ENCODE results near the gene THSD7B.
"Not testable (repeated sequence)": the region's sequence is repeated elsewhere in the genome, so short reads cannot be mapped to it uniquely, and the experiment has no call there.

The THSD7B gene

DNA sequence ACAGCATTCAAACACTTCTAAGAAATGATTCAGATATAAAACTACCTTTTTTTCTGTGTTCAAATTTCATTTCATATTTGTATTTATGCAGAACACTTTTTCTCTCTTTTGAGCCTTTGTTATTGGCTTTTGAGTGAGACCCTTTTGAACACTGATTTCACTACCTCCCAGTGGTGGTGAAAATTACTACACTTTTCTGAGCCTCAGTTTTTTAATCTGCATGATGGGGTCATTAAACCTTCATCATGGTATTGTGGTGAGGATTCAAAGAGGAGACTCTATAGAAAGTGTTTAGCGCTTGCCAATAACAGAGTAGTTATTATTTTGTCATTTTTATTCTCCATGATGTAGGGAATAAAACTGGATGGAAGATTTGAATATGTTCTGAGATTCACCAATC lies 169.8 kb downstream of the THSD7B start:
- no peak overlapping the region for H3K4me3 ChIP-seq (ENCODE audit: low read length)
- TF ChIP-seq ZNF274 (IDR thresholded peaks at IDR 0.05; ENCODE audit: low read depth, low read length) = no peak

DNA sequence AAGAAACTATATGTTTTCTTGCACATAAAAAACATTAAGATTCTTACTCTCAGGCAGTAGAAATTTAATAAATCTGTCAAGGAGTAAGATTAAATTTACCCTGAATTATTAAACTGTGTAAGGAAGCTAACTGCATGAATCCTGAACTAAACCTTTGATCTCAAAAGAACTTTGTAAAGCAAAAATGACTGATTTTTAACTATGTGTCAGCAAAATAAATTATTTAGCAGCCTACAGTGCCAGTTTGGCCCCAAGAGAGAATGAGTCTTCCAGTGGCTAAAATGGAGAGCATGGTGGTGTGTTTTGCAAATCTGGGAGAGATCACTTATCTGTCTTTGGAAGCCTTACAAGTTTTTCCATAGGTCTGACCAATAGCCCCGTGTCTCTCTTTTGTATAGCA lies 190.7 kb downstream of the THSD7B start:
- H3K4me3 ChIP-seq (ENCODE audit: low read length) = no peak overlapping the region
- no peak for TF ChIP-seq ZNF274 (IDR thresholded peaks at IDR 0.05; ENCODE audit: low read depth, low read length)

DNA sequence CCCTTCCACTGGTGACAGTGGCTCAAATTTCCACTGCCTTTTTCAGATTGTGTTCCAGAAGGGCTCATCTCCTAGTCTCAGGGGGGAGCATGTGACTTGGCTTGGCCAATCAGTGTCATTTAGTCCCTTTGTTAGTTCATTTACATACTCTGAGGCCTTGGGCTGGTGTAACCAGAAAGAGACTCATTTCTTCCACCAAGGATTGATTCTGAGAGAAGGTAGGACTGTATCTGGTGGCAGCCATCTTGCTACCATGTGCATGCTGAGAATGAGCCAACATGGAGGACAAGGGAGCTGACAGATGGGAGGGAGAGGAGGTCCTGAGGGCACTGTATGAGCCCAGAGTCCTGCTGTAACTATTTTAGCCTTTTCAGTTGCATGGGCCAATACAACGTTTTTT lies 191.7 kb downstream of the THSD7B start:
- TF ChIP-seq ZNF274 (IDR thresholded peaks at IDR 0.05; ENCODE audit: low read depth, low read length) = no peak
- H3K4me3 ChIP-seq (ENCODE audit: low read length) = no peak overlapping the region

DNA sequence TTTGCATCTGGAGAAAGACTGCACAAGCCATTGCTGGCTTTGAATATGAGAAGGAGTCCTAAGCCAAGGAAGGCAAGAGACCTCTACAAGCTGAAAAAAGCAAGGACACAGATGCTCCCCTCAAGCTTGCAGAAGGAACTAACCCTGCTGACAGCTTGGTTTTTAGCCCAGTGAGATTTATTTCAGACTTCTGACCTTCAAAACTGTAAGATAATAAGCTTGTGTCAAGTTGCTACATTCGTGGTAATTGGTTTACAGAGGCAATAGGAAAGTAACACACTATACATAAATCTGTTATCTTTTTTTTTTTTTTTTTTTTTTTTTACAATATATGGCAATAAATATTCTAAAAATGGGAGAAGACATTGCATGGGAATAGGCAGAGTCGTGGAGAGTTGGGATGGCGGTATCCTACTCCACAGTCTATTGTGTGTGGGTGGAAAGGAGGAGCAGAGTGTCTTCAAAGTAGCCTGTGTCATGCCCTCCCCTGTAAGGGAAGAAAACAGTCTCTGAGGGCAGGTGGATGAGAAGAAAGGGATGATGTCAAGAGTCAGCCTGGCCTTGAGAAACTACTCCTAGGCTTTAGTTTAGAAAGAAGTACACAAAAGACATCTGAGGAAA lies 196.9 kb downstream of the THSD7B start:
- no peak for TF ChIP-seq ZNF274 (IDR thresholded peaks at IDR 0.05; ENCODE audit: low read depth, low read length)
- no peak overlapping the region for H3K4me3 ChIP-seq (ENCODE audit: low read length)

DNA sequence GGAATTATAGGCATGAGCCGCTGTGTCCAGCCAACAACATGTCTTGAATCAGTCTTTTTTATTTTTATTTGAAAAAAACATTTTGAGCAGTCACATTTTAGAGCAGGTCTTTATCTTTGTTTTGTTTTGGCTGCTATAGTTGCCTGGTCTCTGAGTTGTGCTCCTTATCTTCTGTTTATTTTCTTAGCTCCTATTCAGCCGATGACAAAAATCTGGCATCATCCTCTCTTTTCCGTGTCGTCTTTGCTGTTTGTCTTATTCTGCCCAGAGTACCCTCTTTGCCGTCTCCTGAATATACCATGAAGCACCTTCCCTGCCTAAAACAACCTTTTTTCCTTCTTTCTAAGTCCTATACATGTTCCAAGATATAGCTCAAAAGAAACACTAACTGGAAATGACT lies 201.1 kb downstream of the THSD7B start:
- TF ChIP-seq ZNF274 (IDR thresholded peaks at IDR 0.05; ENCODE audit: low read depth, low read length) = no peak
- no peak overlapping the region for H3K4me3 ChIP-seq (ENCODE audit: low read length)

DNA sequence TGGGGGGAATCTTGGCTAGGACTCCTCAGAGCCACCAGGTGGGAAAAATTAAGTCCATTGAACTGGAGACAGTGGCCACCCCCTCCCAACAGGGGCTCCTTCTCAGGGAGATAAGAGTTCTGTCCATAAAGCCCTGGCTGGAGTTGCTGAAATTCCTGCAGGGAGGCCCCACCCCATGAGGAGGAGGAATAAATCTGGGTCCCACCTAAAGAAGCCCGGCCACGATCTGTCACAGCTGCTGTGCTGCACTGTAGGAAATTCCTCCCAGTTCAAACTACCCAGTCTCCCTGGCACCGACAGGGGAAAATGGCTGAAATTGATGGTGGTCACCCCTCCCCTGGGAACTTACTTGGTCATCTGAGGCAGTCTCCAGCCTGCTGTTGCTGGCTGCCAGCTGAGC lies 215.0 kb downstream of the THSD7B start:
- TF ChIP-seq ZNF274 (IDR thresholded peaks at IDR 0.05; ENCODE audit: low read depth, low read length) = no peak
- no peak overlapping the region for H3K4me3 ChIP-seq (ENCODE audit: low read length)

DNA sequence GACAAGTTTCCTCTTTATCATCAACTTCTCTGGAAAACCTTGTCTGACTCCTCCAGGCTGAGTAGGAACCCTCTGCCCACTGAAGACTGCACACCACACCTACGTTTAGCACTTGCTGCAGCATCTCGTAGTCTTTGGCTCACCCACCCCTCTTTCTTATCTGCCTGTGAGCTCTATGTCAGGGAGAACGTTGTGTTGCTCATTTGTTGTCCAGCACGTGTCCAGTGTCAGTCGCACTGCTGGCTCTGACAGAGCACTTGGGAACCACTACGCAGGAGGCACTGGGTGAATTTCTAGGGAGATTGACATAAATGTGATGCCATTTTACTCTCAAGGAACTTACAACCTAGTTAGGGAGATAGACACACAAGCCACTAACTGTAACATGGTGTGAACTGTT lies 216.3 kb downstream of the THSD7B start:
- H3K4me3 ChIP-seq (ENCODE audit: low read length) = not testable (repeated sequence)

DNA sequence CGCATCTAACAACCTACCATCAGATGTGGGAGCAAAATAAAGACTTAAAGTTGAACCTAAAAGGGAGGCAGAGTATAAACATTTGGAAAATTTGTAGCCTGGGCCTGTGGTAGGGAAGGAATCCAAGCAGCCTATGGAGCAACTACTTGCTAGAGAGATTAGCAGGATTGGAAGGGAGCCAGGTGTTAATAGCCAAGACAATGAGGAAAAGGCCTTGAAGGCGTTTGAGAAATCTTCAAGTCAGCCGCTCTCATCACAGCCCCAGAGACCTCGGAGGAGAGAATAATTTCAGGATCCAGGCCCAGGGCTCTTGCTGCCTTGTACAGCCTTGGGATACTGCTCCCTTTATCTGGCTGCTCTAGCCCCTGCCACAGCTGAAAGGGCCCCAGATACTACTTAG lies 219.7 kb downstream of the THSD7B start:
- no peak for TF ChIP-seq ZNF274 (IDR thresholded peaks at IDR 0.05; ENCODE audit: low read depth, low read length)
- H3K4me3 ChIP-seq (ENCODE audit: low read length) = no peak overlapping the region

DNA sequence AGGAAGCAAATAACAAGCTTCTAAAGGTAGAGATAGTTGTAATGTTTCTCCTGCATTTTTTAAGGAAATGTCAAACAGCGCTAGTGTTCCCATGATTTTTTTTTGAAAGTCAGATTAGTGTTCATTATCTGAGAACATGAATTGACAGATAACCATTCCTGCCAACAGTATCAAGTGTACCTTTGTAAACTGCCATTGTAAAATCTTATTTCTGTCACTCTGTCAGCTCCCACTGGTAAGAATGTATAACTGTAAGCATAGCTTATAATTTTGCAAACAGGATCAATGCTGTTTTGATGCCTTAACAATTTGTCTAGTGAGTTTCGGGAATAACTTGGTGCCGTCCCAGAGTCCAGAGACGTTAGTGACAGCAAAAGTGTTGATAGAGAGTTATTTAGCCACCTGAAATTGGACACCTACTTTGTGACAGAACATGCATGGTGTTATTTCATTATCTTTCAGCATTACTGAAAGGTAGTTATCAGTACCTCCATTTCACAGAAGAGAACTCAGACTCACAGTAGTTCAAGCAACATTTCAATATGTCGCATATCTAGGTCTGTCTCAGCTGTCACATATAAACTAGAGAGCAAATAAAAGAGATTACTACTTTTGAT lies 221.4 kb downstream of the THSD7B start:
- no peak for TF ChIP-seq ZNF274 (IDR thresholded peaks at IDR 0.05; ENCODE audit: low read depth, low read length)
- H3K4me3 ChIP-seq (ENCODE audit: low read length) = no peak overlapping the region

DNA sequence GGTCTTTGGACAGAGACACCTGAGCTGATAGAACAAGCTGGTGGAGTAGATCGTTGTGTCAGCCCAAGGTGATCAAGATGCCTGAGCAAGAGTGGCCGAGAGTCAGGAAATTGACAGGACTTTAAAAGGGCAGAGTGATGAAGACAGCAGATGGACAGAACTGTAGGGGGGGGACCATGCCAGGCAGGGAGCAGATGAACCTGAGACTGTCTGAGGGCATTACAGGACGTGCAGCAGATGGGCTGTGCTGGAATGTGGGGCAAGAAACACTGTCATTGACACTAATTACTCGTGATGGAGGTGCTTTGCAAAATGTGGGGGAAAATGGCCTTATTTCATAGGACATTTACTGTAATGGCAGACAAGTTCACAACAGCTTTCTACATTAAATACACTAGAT lies 225.0 kb downstream of the THSD7B start:
- no peak for TF ChIP-seq ZNF274 (IDR thresholded peaks at IDR 0.05; ENCODE audit: low read depth, low read length)
- no peak overlapping the region for H3K4me3 ChIP-seq (ENCODE audit: low read length)

DNA sequence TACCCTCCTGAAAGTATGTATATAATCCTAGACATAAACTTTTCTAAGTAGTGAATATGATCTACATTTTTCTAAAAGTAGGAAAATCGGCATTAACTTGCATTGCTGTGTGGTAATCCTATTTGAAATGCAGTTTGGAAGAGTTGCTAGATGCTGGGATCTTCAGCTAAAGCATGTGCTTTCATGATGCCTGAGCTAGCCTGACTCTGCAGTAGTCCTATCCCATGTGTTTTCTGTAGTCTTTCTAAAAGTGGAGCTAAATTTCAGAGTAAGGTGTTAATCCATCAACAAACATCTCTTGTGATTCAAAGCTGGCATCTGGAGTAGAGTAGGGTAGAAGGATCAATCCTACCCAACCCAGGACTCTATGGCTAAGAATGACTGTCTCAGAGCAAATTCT lies 229.4 kb downstream of the THSD7B start:
- no peak for TF ChIP-seq ZNF274 (IDR thresholded peaks at IDR 0.05; ENCODE audit: low read depth, low read length)
- H3K4me3 ChIP-seq (ENCODE audit: low read length) = no peak overlapping the region

DNA sequence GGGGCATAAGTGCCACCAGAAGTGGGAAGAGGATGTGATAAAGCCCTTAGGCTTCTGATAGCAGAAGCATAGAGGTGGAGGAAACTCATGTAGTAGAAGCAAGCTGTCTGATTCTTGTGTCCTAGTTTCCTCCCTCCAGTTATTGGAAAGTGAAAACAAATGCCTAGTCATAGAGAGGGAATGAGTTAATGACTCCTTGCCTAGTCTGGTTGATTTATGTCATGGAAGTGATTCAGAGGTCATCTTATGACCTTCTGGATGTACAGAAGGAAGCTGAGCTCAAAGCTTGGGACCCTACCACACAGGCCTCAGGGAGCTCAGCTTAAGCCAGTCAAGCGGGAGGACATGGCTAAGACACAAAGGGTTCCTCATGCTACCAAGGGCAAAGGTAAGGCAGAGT lies 232.2 kb downstream of the THSD7B start:
- TF ChIP-seq ZNF274 (IDR thresholded peaks at IDR 0.05; ENCODE audit: low read depth, low read length) = no peak
- H3K4me3 ChIP-seq (ENCODE audit: low read length) = no peak overlapping the region

DNA sequence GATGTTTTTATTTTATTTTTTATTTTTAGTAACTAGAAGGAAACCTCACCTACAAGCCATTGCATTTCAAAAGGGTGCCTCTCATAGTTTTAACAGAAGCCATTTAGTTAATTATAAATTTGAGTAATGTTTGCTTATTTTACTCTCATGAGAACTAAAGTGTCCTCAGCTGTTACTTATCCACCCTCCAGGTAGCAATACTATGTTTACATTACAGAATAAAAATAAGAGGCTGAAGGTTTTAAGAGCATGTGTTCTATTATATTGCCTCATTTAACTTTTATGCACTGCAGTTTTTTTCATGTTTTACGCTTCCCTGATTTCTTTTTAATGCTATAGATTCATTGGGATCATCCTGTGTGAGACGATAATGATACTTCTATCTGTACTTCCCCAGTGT lies 235.5 kb downstream of the THSD7B start:
- no peak for TF ChIP-seq ZNF274 (IDR thresholded peaks at IDR 0.05; ENCODE audit: low read depth, low read length)
- H3K4me3 ChIP-seq (ENCODE audit: low read length) = no peak overlapping the region

DNA sequence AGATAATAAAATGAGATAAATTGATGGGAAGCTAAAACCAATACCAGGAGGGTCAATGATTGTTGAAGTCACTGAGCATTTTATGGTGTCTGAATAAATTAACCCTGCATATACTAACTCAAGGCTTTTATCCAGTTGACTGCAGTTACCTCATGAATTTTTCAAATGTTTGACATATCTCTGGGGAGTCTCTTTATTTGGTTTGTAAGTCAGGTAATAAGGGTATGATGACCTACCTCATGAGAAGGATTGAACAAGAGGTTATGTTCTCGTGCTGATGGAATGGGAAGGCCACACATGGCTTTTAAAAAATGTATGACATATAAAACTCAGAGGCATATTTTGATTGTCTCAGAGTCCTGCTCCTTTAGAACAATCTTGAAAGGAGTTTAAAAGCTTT lies 237.6 kb downstream of the THSD7B start:
- TF ChIP-seq ZNF274 (IDR thresholded peaks at IDR 0.05; ENCODE audit: low read depth, low read length) = no peak
- no peak overlapping the region for H3K4me3 ChIP-seq (ENCODE audit: low read length)

DNA sequence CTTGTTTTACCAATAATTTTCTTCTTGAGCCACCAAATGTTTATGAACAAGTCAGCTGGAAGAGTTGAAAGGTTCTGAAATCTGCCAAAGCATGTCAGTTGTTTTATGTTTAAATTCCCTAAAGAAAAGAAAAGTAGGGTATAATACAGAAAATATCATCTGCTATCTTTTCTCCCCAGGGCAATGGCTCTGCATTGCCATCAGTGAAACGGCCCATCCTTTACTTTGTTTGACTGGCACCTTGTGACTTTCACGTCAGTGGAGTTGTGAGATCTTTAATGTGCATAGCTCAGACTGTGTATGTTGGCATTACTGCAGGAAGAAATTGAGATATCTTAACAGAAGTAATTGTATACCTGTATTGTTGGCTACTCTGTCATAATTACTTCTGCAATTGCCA lies 239.9 kb downstream of the THSD7B start:
- H3K4me3 ChIP-seq (ENCODE audit: low read length) = no peak overlapping the region
- TF ChIP-seq ZNF274 (IDR thresholded peaks at IDR 0.05; ENCODE audit: low read depth, low read length) = no peak

DNA sequence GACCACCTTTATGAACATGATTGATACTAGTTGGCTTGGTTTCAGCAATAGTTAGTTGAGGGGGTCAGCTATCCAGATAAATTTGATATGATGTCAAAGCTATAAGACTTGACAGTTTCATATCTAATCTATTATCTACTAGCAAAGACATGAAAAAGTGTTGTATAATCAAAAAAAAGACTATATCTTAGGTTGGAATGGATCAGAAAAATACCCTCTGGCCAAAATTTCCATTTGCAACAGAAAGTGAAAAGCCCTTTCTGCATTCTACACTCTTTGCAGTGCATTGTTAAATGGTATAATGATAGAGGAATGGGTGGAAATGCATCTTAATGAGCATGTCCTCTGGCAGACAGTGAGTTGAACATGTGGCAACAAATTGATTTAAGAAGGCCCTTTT lies 242.6 kb downstream of the THSD7B start:
- H3K4me3 ChIP-seq (ENCODE audit: low read length) = no peak overlapping the region
- no peak for TF ChIP-seq ZNF274 (IDR thresholded peaks at IDR 0.05; ENCODE audit: low read depth, low read length)

Measured in GM08714 (cell line).